Thymus (tissue), 11 donors: ENCODE measurements around the gene SLC22A17. TPM values are rescaled to one million over a fixed set of nuclear protein-coding genes. Genes with fewer than 3 reads are reported as not detected.

Source experiments
- DNase-seq, 9 donors: peaks; one replicate each; pipeline ENCODE4 v3.0.0-alpha.2; 2013; ENCODE audit warnings: low spot score in 9 of 9, low read depth in 6 of 9, missing footprints in 1 of 9
- H3K27ac ChIP-seq, 2 donors: one replicate each; pipeline ENCODE4 v1.5.1; 2013; ENCODE audit warnings: control low read depth in 1 of 2, low read depth in 1 of 2, low read length in 1 of 2, mild to moderate bottlenecking in 1 of 2, moderate library complexity in 1 of 2
- H3K27me3 ChIP-seq, 2 donors: one replicate each; pipeline ENCODE4 v1.5.1; 2013; ENCODE audit warnings: low read length in 1 of 2; ENCODE audit not compliant: control insufficient read depth in 2 of 2, insufficient read depth in 1 of 2
- H3K36me3 ChIP-seq, 2 donors: one replicate each; pipeline ENCODE4 v1.5.1; 2013; ENCODE audit warnings: low read length in 1 of 2, mild to moderate bottlenecking in 1 of 2, moderate library complexity in 1 of 2; ENCODE audit not compliant: control insufficient read depth in 2 of 2, insufficient read depth in 2 of 2
- H3K4me1 ChIP-seq, 2 donors: one replicate each; pipeline ENCODE4 v1.5.1; 2013; ENCODE audit warnings: low read length in 2 of 2; ENCODE audit not compliant: control insufficient read depth in 2 of 2, insufficient read depth in 2 of 2
- H3K4me3 ChIP-seq, 2 donors: one replicate each; pipeline ENCODE4 v1.5.1; 2013; ENCODE audit warnings: low read length in 2 of 2, control low read depth in 1 of 2, mild to moderate bottlenecking in 1 of 2
- H3K9me3 ChIP-seq, 2 donors: one replicate each; pipeline ENCODE4 v1.5.1; 2013; ENCODE audit warnings: low read length in 1 of 2, mild to moderate bottlenecking in 1 of 2; ENCODE audit not compliant: control insufficient read depth in 2 of 2, insufficient read depth in 1 of 2
- WGBS: extraction: QIAGEN DNeasy Blood & Tissue Kit; methylation state at CpG from one replicate; pipeline ENCODE4 v1.1.7; 2013; 5-methylcytosine and 5-hydroxymethylcytosine counted together
- polyA plus RNA-seq: library from polyadenylated mRNA; stranded (reverse); fragments of 200-250 nt; gene quantifications from one replicate; pipeline ENCODE4 v1.2.3, GENCODE V29; 2013
- total RNA-seq: library from RNA; stranded (reverse); fragments of 120-200 nt; gene quantifications from one replicate; pipeline ENCODE4 v1.2.4, GENCODE V29; 2013
- donor health status: healthy.

The SLC22A17 gene
- total and polyA plus RNA-seq, 2 donors: 1.2 to 6.3 TPM

- 71% methylated on average over 10 of the region's 10 CpGs for WGBS
- no peaks in the 10 kb centered on the region for H3K27me3 ChIP-seq
- H3K4me3 ChIP-seq: peak overlapping the region; percentile 67 to 86
- H3K4me1 ChIP-seq: peaks cover 10 to 23% of the 10 kb centered on the region in 2 donors
- DNase-seq: no peak
- H3K9me3 ChIP-seq: peaks cover 0 to 1% of the 10 kb centered on the region in 2 donors
- peaks cover 12 to 29% of the 10 kb centered on the region in 2 donors for H3K36me3 ChIP-seq
- H3K27ac ChIP-seq: peak overlapping the region; percentile 97 to 98
These were observed 52.6 kb downstream of the SLC22A17 start for GRCh38 chr14:23299986-23300686.

GRCh38 chr14:23299211-23299957, 53.3 kb downstream of the SLC22A17 start:
- H3K27me3 ChIP-seq: no peaks in the 10 kb centered on the region
- 96% methylated on average over 2 of the region's 2 CpGs for WGBS
- DNase-seq: peak in 3 of 9 donors; percentile 32 to 69 (median 35)
- H3K4me3 ChIP-seq: no peak overlapping the region
- H3K36me3 ChIP-seq: peaks cover 12 to 29% of the 10 kb centered on the region in 2 donors
- peaks cover 0 to 1% of the 10 kb centered on the region in 2 donors for H3K9me3 ChIP-seq
- peaks cover 14 to 31% of the 10 kb centered on the region in 2 donors for H3K4me1 ChIP-seq
- no peak overlapping the region for H3K27ac ChIP-seq

- no peak overlapping the region for H3K4me3 ChIP-seq
- no peak overlapping the region for H3K27ac ChIP-seq
- peaks cover 0 to 1% of the 10 kb centered on the region in 2 donors for H3K9me3 ChIP-seq
- H3K27me3 ChIP-seq: no peaks in the 10 kb centered on the region
- DNase-seq: no peak
- H3K4me1 ChIP-seq: peaks cover 14 to 24% of the 10 kb centered on the region in 2 donors
- 98% methylated on average over 7 of the region's 7 CpGs for WGBS
- H3K36me3 ChIP-seq: peaks cover 12 to 29% of the 10 kb centered on the region in 2 donors
These were observed 54.9 kb downstream of the SLC22A17 start for GRCh38 chr14:23297611-23298277.

GRCh38 chr14:23297096-23297495, 55.6 kb downstream of the SLC22A17 start:
- WGBS: 98% methylated on average over 7 of the region's 7 CpGs
- DNase-seq: no peak
- Histone ChIP-seq H3K4me3 (no peak overlapping the region), H3K27ac (no peak overlapping the region), H3K4me1 (peaks cover 14 to 21% of the 10 kb centered on the region in 2 donors), H3K36me3 (peaks cover 12 to 29% of the 10 kb centered on the region in 2 donors), H3K9me3 (no peaks in the 10 kb centered on the region), H3K27me3 (no peaks in the 10 kb centered on the region)

Other genes with a start within 250 kb of the SLC22A17 start
- gene CIROP, start 247.9 kb downstream of the SLC22A17 start, total RNA-seq: 0.05 TPM
- 0.07 TPM for gene CIROP, start 247.9 kb downstream of the SLC22A17 start, polyA plus RNA-seq
- 2.5 TPM for gene CEBPE, start 233.6 kb downstream of the SLC22A17 start, total RNA-seq
- gene CEBPE, start 233.6 kb downstream of the SLC22A17 start, polyA plus RNA-seq: 0.87 TPM
- gene SLC7A8, start 169.2 kb downstream of the SLC22A17 start, total RNA-seq: 3.2 TPM
- gene SLC7A8, start 169.2 kb downstream of the SLC22A17 start, polyA plus RNA-seq: 15.0 TPM
- gene RNF212B, start 115.0 kb downstream of the SLC22A17 start, total RNA-seq: 0.05 TPM
- 0.07 TPM for gene RNF212B, start 115.0 kb downstream of the SLC22A17 start, polyA plus RNA-seq
- 10.6 TPM for gene HOMEZ, start 66.8 kb downstream of the SLC22A17 start, total RNA-seq
- gene HOMEZ, start 66.8 kb downstream of the SLC22A17 start, polyA plus RNA-seq: 10.2 TPM
- gene PPP1R3E, start 50.0 kb downstream of the SLC22A17 start, total RNA-seq: 6.6 TPM
- 43.1 TPM for gene PPP1R3E, start 50.0 kb downstream of the SLC22A17 start, polyA plus RNA-seq
- gene BCL2L2, start 46.1 kb downstream of the SLC22A17 start, total RNA-seq: 5.5 TPM
- gene BCL2L2, start 46.1 kb downstream of the SLC22A17 start, polyA plus RNA-seq: 20.6 TPM
- 96.4 TPM for gene PABPN1, start 31.4 kb downstream of the SLC22A17 start, total RNA-seq
- 164 TPM for gene PABPN1, start 31.4 kb downstream of the SLC22A17 start, polyA plus RNA-seq
- gene EFS, start 12.3 kb upstream of the SLC22A17 start, total RNA-seq: 1.6 TPM
- 5.2 TPM for gene EFS, start 12.3 kb upstream of the SLC22A17 start, polyA plus RNA-seq
- gene IL25, start 19.9 kb upstream of the SLC22A17 start, total RNA-seq: not detected
- gene IL25, start 19.9 kb upstream of the SLC22A17 start, polyA plus RNA-seq: 0.07 TPM
- 0.05 TPM for gene CMTM5, start 24.2 kb upstream of the SLC22A17 start, total RNA-seq
- gene CMTM5, start 24.2 kb upstream of the SLC22A17 start, polyA plus RNA-seq: 0.37 TPM
- 0.05 TPM for gene MYH6, start 55.4 kb upstream of the SLC22A17 start, total RNA-seq
- 0.25 TPM for gene MYH6, start 55.4 kb upstream of the SLC22A17 start, polyA plus RNA-seq
- 0.09 TPM for gene MYH7, start 82.8 kb upstream of the SLC22A17 start, total RNA-seq
- gene MYH7, start 82.8 kb upstream of the SLC22A17 start, polyA plus RNA-seq: 0.46 TPM
- 66.0 TPM for gene NGDN, start 116.8 kb upstream of the SLC22A17 start, total RNA-seq
- gene NGDN, start 116.8 kb upstream of the SLC22A17 start, polyA plus RNA-seq: 49.6 TPM
- 0.24 TPM for gene ZFHX2, start 198.9 kb upstream of the SLC22A17 start, total RNA-seq
- gene ZFHX2, start 198.9 kb upstream of the SLC22A17 start, polyA plus RNA-seq: 0.48 TPM
- gene THTPA, start 203.4 kb upstream of the SLC22A17 start, total RNA-seq: 6.7 TPM
- gene THTPA, start 203.4 kb upstream of the SLC22A17 start, polyA plus RNA-seq: 8.8 TPM
- gene AP1G2, start 214.9 kb upstream of the SLC22A17 start, total RNA-seq: 55.0 TPM
- gene AP1G2, start 214.9 kb upstream of the SLC22A17 start, polyA plus RNA-seq: 313 TPM
- 0.14 TPM for gene JPH4, start 225.9 kb upstream of the SLC22A17 start, total RNA-seq
- 0.59 TPM for gene JPH4, start 225.9 kb upstream of the SLC22A17 start, polyA plus RNA-seq